MM.1S (cell line): ENCODE measurements around the gene NRAP.

Experiments used
- DNase-seq: peaks from one replicate; pipeline ENCODE4 v3.0.0-alpha.2; 2015
- H2AFZ ChIP-seq: fragments of 300-600 bp; sonication (generic); 2 replicates; pipeline ENCODE4 v1.6.0; 2016; ENCODE audit warnings: antibody characterized with exemption, low read length
- H3F3A ChIP-seq: fragments of 300-600 bp; sonication (generic); 2 replicates; pipeline ENCODE4 v1.6.1; 2016; ENCODE audit warnings: mild to moderate bottlenecking, antibody characterized with exemption, low read length, moderate library complexity, mixed read lengths; ENCODE audit not compliant: insufficient read depth
- H3K27ac ChIP-seq: fragments of 300-600 bp; sonication (generic); 2 replicates; pipeline ENCODE4 v1.5.1; 2016; ENCODE audit warnings: mild to moderate bottlenecking, low read length
- H3K27me3 ChIP-seq: fragments of 300-600 bp; sonication (generic); replicated peaks from 2 replicates; pipeline ENCODE4 v1.6.0; 2016; ENCODE audit warnings: low read length; ENCODE audit not compliant: insufficient read depth
- H3K36me3 ChIP-seq: fragments of 300-600 bp; sonication (generic); replicated peaks from 2 replicates; pipeline ENCODE4 v1.6.1; 2016; ENCODE audit warnings: mild to moderate bottlenecking, low read length, mixed read lengths; ENCODE audit not compliant: insufficient read depth
- H3K4me1 ChIP-seq: fragments of 300-600 bp; sonication (generic); 2 replicates; pipeline ENCODE4 v1.6.1; 2016; ENCODE audit warnings: low read length, mixed read lengths
- H3K4me2 ChIP-seq: fragments of 300-600 bp; sonication (generic); 2 replicates; pipeline ENCODE4 v1.6.0; 2016; ENCODE audit warnings: low read depth, low read length
- H3K4me3 ChIP-seq: fragments of 300-600 bp; sonication (generic); 2 replicates; pipeline ENCODE4 v1.5.1; 2016; ENCODE audit warnings: low read length, mixed read lengths
- H3K79me2 ChIP-seq: fragments of 300-600 bp; sonication (generic); 2 replicates; pipeline ENCODE4 v1.6.1; 2016; ENCODE audit warnings: mixed run types, low read length, mixed read lengths
- H3K9ac ChIP-seq: fragments of 300-600 bp; sonication (generic); 2 replicates; pipeline ENCODE4 v1.6.1; 2016; ENCODE audit warnings: low read length, mixed read lengths
- H3K9me2 ChIP-seq: fragments of 300-600 bp; sonication (generic); replicated peaks from 2 replicates; pipeline ENCODE4 v1.6.1; 2016; ENCODE audit warnings: mild to moderate bottlenecking, low read length, mixed read lengths; ENCODE audit not compliant: insufficient read depth
- H3K9me3 ChIP-seq: fragments of 300-600 bp; sonication (generic); replicated peaks from 2 replicates; pipeline ENCODE4 v1.6.1; 2016; ENCODE audit warnings: mild to moderate bottlenecking, low read length, mixed read lengths; ENCODE audit not compliant: insufficient read depth
- H4K20me1 ChIP-seq: fragments of 300-600 bp; sonication (generic); 2 replicates; pipeline ENCODE4 v1.6.1; 2016; ENCODE audit warnings: mild to moderate bottlenecking, low read length, moderate library complexity, mixed read lengths; ENCODE audit not compliant: insufficient read depth
- CTCF ChIP-seq: fragments of 300-600 bp; sonication (generic); IDR thresholded peaks from 2 replicates; pipeline ENCODE4 v1.5.1; 2016; ENCODE audit warnings: antibody characterized with exemption, low read length, mixed read lengths
- EZH2 ChIP-seq: fragments of 300-600 bp; sonication (generic); optimal IDR thresholded peaks from 2 replicates; pipeline ENCODE3; 2017; ENCODE audit warnings: low read depth, mild to moderate bottlenecking, antibody characterized with exemption, low read length, mixed read lengths
- EZH2phosphoT487 ChIP-seq: fragments of 300-600 bp; sonication (generic); IDR thresholded peaks from 2 replicates; pipeline ENCODE4 v1.6.1; 2018; ENCODE audit warnings: antibody characterized with exemption, low read length

Gene NRAP

DNA sequence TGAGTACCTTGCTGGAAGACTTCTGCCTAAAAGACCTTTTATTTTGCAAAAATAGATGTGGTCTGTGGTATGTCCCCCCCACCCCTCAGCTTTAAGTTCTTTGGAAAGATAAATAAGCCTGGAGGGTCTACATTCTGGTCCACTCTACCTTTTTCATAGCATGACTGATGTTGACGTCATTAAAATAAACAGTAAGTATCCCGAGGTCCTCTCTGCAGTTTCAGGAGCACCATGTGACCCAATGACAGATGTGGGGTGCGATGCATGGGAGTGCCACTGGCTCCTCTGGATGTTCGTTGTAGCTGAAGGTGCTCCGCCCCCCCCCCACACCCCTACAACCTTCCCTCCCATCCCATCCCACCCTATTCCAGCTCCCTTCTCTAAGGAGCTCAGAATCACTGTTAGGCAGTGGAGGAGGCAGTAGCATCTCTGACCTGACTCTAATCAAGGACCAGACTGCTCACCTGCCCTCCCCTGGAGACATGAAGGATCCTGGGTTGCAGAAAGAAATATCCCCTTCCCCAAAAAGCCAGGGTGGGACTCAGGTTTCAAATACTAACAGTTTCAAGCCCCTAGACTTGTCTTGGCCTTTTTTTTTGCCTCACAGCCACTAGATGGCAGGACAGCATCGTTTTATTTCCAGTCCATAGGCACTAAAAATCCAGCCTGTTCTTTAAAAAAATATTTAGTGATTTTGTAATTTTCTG is 40.9 kb upstream of the NRAP start:
- no peak overlapping the region for H3K27ac ChIP-seq
- no peak for TF ChIP-seq EZH2
- peak; percentile 63 for TF ChIP-seq CTCF
- H3F3A ChIP-seq, result no peaks in the 10 kb centered on the region
- H3K9me2 ChIP-seq, result no peaks in the 10 kb centered on the region
- H3K9ac ChIP-seq, result no peak overlapping the region
- no peaks in the 10 kb centered on the region for H3K27me3 ChIP-seq
- H3K79me2 ChIP-seq, result peaks cover 46% of the 10 kb centered on the region
- no peaks in the 10 kb centered on the region for H3K4me1 ChIP-seq
- H3K4me3 ChIP-seq, result no peak overlapping the region
- H4K20me1 ChIP-seq, result no peaks in the 10 kb centered on the region; the same call in 1 of the 2 replicates
- 0 out of 2 replicates have a peak, but pooled peaks cover 5% of the 10 kb centered on the region for H3K36me3 ChIP-seq
- H3K4me2 ChIP-seq, result no peak overlapping the region
- no peak overlapping the region for H2AFZ ChIP-seq
- peak; percentile 39 for DNase-seq
- H3K9me3 ChIP-seq, result no peaks in the 10 kb centered on the region

GRCh38 chr10:113697595-113697994 is 33.8 kb upstream of the NRAP start:
- Histone ChIP-seq H3K27ac (no peak overlapping the region), H3K27me3 (no peaks in the 10 kb centered on the region), H4K20me1 (no peaks in the 10 kb centered on the region), H3K4me2 (no peak overlapping the region), H2AFZ (no peak overlapping the region), H3K4me3 (no peak overlapping the region), H3K4me1 (no peaks in the 10 kb centered on the region), H3K79me2 (peaks cover 52% of the 10 kb centered on the region), H3K9me3 (no peaks in the 10 kb centered on the region), H3K36me3 (peaks cover 11% of the 10 kb centered on the region; the same call in 1 of the 2 replicates), H3F3A (no peaks in the 10 kb centered on the region), H3K9ac (no peak overlapping the region), H3K9me2 (no peaks in the 10 kb centered on the region)
- TF ChIP-seq EZH2phosphoT487, result no peak
- no peak for TF ChIP-seq CTCF
- TF ChIP-seq EZH2, result no peak
- no peak for DNase-seq

- H3K27ac ChIP-seq, result no peak overlapping the region
- H2AFZ ChIP-seq, result no peak overlapping the region
- DNase-seq, result no peak
- peaks cover 15% of the 10 kb centered on the region; the same call in 1 of the 2 replicates for H3K36me3 ChIP-seq
- H4K20me1 ChIP-seq, result no peaks in the 10 kb centered on the region
- no peaks in the 10 kb centered on the region for H3F3A ChIP-seq
- no peak for TF ChIP-seq EZH2phosphoT487
- TF ChIP-seq CTCF, result no peak
- TF ChIP-seq EZH2, result no peak
- no peak overlapping the region for H3K9ac ChIP-seq
- peaks cover 6% of the 10 kb centered on the region for H3K4me1 ChIP-seq
- no peak overlapping the region for H3K4me2 ChIP-seq
- H3K4me3 ChIP-seq, result no peak overlapping the region
- H3K9me3 ChIP-seq, result no peaks in the 10 kb centered on the region
- H3K79me2 ChIP-seq, result peaks cover 71% of the 10 kb centered on the region
- no peaks in the 10 kb centered on the region for H3K27me3 ChIP-seq
- no peaks in the 10 kb centered on the region for H3K9me2 ChIP-seq
Measured at GRCh38 chr10:113695691-113696090, 31.9 kb upstream of the NRAP start.
